ENCODE measurements around the gene STRAP. TPM values are rescaled to one million over a fixed set of nuclear protein-coding genes. Genes with fewer than 3 reads are reported as not detected.

The STRAP gene
- total and polyA plus RNA-seq, 2 of the 8 experiments (the other 6 are each of a cell fraction or from before 2014, with no cell fraction given), result 107 to 251 TPM

DNA sequence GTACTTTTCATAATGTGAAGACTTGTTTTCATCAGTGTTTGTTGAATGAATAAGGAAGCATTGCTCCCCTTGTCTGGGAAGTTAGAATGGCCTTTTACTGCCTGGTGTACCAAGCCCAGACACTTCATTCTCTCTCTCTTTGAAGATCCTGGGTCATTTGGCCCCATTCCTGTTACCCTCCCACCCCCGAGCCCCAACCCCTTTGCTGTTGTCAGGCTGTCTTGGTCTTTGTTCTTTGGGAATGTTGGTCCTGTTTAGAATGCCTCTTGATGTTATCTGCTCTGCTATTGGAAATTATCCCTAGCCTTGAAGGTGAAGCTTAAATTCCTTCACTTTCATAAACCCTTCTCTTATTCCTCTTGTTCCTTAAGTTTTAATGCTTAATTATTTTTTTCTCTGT lies 42.8 kb downstream of the STRAP start:
- Histone ChIP-seq H3K56ac (replicated peaks; ENCODE audit: insufficient read length, low read depth, low read length) (no peak overlapping the region), H3K4me1 (replicated peaks in 1 of 4; ENCODE audit: control insufficient read depth in 3 of 4, insufficient read depth in 4 of 4, low read length in 3 of 4) (peaks cover 0 to 8% (median 5%) of the 10 kb centered on the region in 4 experiments; a peak in 3 of 7 replicates), H2AK5ac (ENCODE audit: low read depth, low read length) (no peak overlapping the region), H3K9ac (replicated peaks in 1 of 4; ENCODE audit: extremely low read depth in 1 of 4, low read depth in 3 of 4, low read length in 3 of 4) (no peak overlapping the region), H3K23ac (ENCODE audit: insufficient read length) (no peak overlapping the region), H3K79me1 (ENCODE audit: low read depth, low read length) (no peaks in the 10 kb centered on the region), H4K20me1 (replicated peaks in 1 of 2; ENCODE audit: control insufficient read depth in 1 of 2, insufficient read depth in 2 of 2, low read length in 2 of 2) (no peaks in the 10 kb centered on the region), H3K4me3 (ENCODE audit: extremely low read depth in 1 of 4, insufficient read depth in 2 of 4, low read depth in 3 of 4, low read length in 4 of 4) (no peak overlapping the region), H3K27ac (ENCODE audit: low read depth, low read length) (no peak overlapping the region), H2AFZ (ENCODE audit: low read length) (no peak overlapping the region), H4K8ac (ENCODE audit: extremely low read depth, insufficient read depth, low read length) (no peak overlapping the region), H3K14ac (ENCODE audit: insufficient read length) (no peak overlapping the region), H3K23me2 (ENCODE audit: low read depth, low read length) (no peaks in the 10 kb centered on the region), H3K27me3 (replicated peaks in 1 of 4; ENCODE audit: control insufficient read depth in 3 of 4, extremely low read depth in 1 of 4, insufficient read depth in 3 of 4, low read length in 3 of 4) (peaks cover 0 to 1% (median 0%) of the 10 kb centered on the region in 4 experiments; a peak in 1 of 7 replicates), H2BK15ac (ENCODE audit: low read length) (no peak overlapping the region), H2BK20ac (ENCODE audit: low read length) (no peak overlapping the region), H3K36me3 (ENCODE audit: control insufficient read depth in 2 of 4, insufficient read depth in 4 of 4, low read length in 3 of 4) (no peaks in the 10 kb centered on the region), H3K18ac (ENCODE audit: extremely low read depth, low read length) (no peak overlapping the region), H3K9me3 (ENCODE audit: insufficient read depth in 2 of 2, low read depth in 1 of 2, low read length in 1 of 2) (no peaks in the 10 kb centered on the region), H3K79me2 (ENCODE audit: control insufficient read depth in 1 of 2, insufficient read depth in 2 of 2, low read length in 2 of 2) (peaks cover 0 to 3% of the 10 kb centered on the region in 2 experiments; a peak in 1 of 4 replicates), H2BK5ac (ENCODE audit: low read depth, low read length) (no peak overlapping the region), H3K4me2 (ENCODE audit: insufficient read depth in 1 of 2, low read depth in 2 of 2, low read length in 2 of 2) (no peak overlapping the region), H4K91ac (replicated peaks; ENCODE audit: insufficient read length, low read length) (no peak overlapping the region), H4K5ac (ENCODE audit: insufficient read length, low read depth, low read length) (no peak overlapping the region), H2BK120ac (replicated peaks; ENCODE audit: low read depth, low read length) (no peak overlapping the region), H3K4ac (replicated peaks; ENCODE audit: insufficient read length, low read depth, low read length) (no peak overlapping the region), H2BK12ac (ENCODE audit: low read depth, low read length) (no peak overlapping the region)
- CTCF ChIA-PET (ENCODE audit: partially characterized antibody), result interaction anchor here (0.5 to 1.2 kb wide), 2 partner anchors 67 to 814 kb away, joined by 3 to 4 read pairs; no protein-coding TSS in a partner anchor
- DNase-seq (ENCODE audit: low read depth in 1 of 2, low spot score in 2 of 2), result no peak
- WGBS, 2 experiments (ENCODE audit: extremely low coverage in 1 of 2, insufficient coverage in 1 of 2, insufficient read length in 1 of 2, insufficient replicate concordance in 2 of 2, low coverage in 1 of 2, low lambda C conversion rate in 2 of 2, missing lambda C conversion rate in 1 of 2), result 90% methylated on average over 1 of the region's 1 CpG; no CpG with 5 or more reads in 1 of the 2 experiments
- POLR2A ChIA-PET (ENCODE audit: partially characterized antibody), result no interaction called here
- no peak for FAIRE-seq
- TF ChIP-seq RXRA (IDR thresholded peaks at IDR 0.05; ENCODE audit: insufficient read depth, low read depth, low read length) (no peak), POU5F1 (IDR thresholded peaks at IDR 0.05; ENCODE audit: low read depth, low read length) (no peak), CHD2 (IDR thresholded peaks at IDR 0.05; ENCODE audit: low read length) (no peak), BRCA1 (IDR thresholded peaks at IDR 0.05; ENCODE audit: low read depth, low read length) (no peak), JUN (IDR thresholded peaks at IDR 0.05; ENCODE audit: low read depth, low read length) (no peak), KDM1A (IDR thresholded peaks at IDR 0.05; ENCODE audit: borderline replicate concordance, low read length) (no peak), KDM4A (IDR thresholded peaks at IDR 0.05; ENCODE audit: low read depth, low read length, severe bottlenecking) (no peak), GTF2F1 (IDR thresholded peaks at IDR 0.05; ENCODE audit: borderline replicate concordance, low read depth, low read length) (no peak), RNF2 (IDR thresholded peaks at IDR 0.05; ENCODE audit: borderline replicate concordance, low read depth, low read length, missing control alignments, poor library complexity, severe bottlenecking) (no peak), TEAD4 (IDR thresholded peaks at IDR 0.05; ENCODE audit: low read depth, low read length) (no peak), HDAC2 (IDR thresholded peaks at IDR 0.05; ENCODE audit: borderline replicate concordance in 1 of 2, low read depth in 2 of 2, low read length in 2 of 2) (no peak), POLR2AphosphoS5 (IDR thresholded peaks at IDR 0.05; ENCODE audit: low read depth, low read length) (no peak), ATF3 (IDR thresholded peaks at IDR 0.05; ENCODE audit: insufficient read depth, low read depth, low read length) (no peak), CBX5 (IDR thresholded peaks at IDR 0.05; ENCODE audit: low read depth, low read length) (no peak)

Data from H1 (cell line).